Measurements from ENCODE around the gene IGSF11. TPM values are rescaled to one million over a fixed set of nuclear protein-coding genes. Genes with fewer than 3 reads are reported as not detected.

IGSF11 gene
- total and polyA plus RNA-seq, 10 donors: 0.05 to 1.1 (median 0.31) TPM; not detected in 4

DNA sequence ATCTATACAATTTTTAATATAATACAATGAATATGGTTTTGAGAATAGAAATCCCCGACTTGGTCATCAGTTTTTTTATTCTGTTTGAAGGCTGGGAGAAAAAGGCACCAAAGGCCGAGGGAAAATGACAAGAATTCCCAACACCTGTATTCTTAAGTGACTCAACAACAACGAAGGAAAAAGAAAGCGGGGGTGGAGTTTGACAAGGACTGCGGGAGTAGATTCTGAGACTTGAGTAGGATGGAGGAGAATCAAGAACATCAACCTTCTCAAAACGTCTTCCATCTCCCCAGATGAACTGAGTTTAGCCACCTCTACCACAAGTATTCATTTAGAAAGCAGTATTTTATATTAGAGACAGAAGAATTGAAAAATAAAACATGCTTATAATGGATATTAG, 107.2 kb downstream of the IGSF11 start:
- DNase-seq: no peak
- Histone ChIP-seq H3K9me3 (no peaks in the 10 kb centered on the region), H3K4me3 (no peak overlapping the region), H3K4me1 (no peaks in the 10 kb centered on the region), H3K27ac (no peak overlapping the region), H3K36me3 (no peaks in the 10 kb centered on the region), H3K27me3 (replicated peaks in 1 of 7) (no peaks in the 10 kb centered on the region)
- intact Hi-C loops (cut with DNase I; ENCODE audit: low total_unique reads): no loop called here
- WGBS, 5 donors: 77 to 89% (median 81%) methylated on average over 6 of the region's 6 CpGs
- no peak for TF ChIP-seq POLR2A (IDR thresholded peaks at IDR 0.05)
- TF ChIP-seq, protein P1, sequence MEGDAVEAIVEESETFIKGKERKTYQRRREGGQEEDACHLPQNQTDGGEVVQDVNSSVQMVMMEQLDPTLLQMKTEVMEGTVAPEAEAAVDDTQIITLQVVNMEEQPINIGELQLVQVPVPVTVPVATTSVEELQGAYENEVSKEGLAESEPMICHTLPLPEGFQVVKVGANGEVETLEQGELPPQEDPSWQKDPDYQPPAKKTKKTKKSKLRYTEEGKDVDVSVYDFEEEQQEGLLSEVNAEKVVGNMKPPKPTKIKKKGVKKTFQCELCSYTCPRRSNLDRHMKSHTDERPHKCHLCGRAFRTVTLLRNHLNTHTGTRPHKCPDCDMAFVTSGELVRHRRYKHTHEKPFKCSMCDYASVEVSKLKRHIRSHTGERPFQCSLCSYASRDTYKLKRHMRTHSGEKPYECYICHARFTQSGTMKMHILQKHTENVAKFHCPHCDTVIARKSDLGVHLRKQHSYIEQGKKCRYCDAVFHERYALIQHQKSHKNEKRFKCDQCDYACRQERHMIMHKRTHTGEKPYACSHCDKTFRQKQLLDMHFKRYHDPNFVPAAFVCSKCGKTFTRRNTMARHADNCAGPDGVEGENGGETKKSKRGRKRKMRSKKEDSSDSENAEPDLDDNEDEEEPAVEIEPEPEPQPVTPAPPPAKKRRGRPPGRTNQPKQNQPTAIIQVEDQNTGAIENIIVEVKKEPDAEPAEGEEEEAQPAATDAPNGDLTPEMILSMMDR (IDR thresholded peaks at IDR 0.05 in 8 of 11, conservative IDR thresholded peaks at IDR 0.05 in 3 of 11): no peak
- no peak for TF ChIP-seq POLR2AphosphoS5 (IDR thresholded peaks at IDR 0.05)

DNA sequence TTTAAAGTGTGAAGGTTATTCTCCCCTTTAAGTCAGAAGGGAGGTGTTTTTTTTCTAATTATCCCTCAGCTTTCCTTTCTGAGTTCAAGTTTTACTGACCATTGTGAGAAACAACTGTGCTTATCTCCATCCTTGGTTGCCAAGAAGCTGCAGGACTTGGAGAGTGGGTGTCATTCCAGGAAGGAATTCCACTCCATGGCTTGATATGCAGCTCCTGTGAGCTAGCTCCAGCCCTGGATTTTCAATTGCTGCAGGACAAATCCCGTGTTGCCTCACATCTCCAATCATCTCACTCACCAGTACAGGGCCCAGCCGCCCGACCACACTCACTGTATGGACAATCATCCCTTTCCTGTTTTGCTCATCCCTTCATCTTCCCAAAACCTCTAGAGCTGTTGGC, 122.5 kb downstream of the IGSF11 start:
- H3K27ac ChIP-seq: no peak overlapping the region
- TF ChIP-seq POLR2A (IDR thresholded peaks at IDR 0.05) (no peak), POLR2AphosphoS5 (IDR thresholded peaks at IDR 0.05) (no peak)
- TF ChIP-seq, protein P1 (IDR thresholded peaks at IDR 0.05 in 8 of 11, conservative IDR thresholded peaks at IDR 0.05 in 3 of 11): no peak
- H3K4me3 ChIP-seq: no peak overlapping the region
- intact Hi-C loops (cut with DNase I; ENCODE audit: low total_unique reads): no loop called here
- no peaks in the 10 kb centered on the region for H3K9me3 ChIP-seq
- H3K36me3 ChIP-seq: no peaks in the 10 kb centered on the region
- no peaks in the 10 kb centered on the region for H3K4me1 ChIP-seq
- no peaks in the 10 kb centered on the region for H3K27me3 ChIP-seq (replicated peaks in 1 of 7)
- 61 to 74% (median 63%) methylated on average over 3 of the region's 3 CpGs for WGBS, 5 donors
- no peak for DNase-seq

DNA sequence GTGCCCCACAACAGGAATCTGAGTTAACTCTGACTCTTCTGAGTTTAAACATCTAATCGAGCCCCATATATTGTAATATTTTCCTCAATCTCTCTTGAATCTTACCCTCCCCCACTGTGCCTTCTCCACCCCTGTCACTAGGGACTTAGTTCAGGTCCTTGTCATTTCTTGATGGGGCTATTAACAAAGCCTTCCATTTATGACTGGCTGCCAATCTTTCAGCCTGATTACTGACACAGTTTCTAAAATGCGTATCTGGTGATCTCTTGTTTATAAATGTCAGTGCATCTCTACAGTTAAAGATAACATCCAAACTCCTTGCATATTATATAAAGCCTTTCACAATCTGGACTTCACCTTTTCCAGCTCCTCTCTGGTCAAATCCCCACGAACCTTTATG, 124.3 kb downstream of the IGSF11 start:
- no peak for DNase-seq
- Histone ChIP-seq H3K9me3 (no peaks in the 10 kb centered on the region), H3K27ac (no peak overlapping the region), H3K36me3 (no peaks in the 10 kb centered on the region), H3K27me3 (replicated peaks in 1 of 7) (no peaks in the 10 kb centered on the region), H3K4me1 (no peaks in the 10 kb centered on the region), H3K4me3 (no peak overlapping the region)
- 67 to 77% (median 68%) methylated on average over 3 of the region's 3 CpGs for WGBS, 5 donors
- intact Hi-C loops (cut with DNase I; ENCODE audit: low total_unique reads): no loop called here
- TF ChIP-seq, protein P1 (IDR thresholded peaks at IDR 0.05 in 8 of 11, conservative IDR thresholded peaks at IDR 0.05 in 3 of 11): no peak
- TF ChIP-seq POLR2A (IDR thresholded peaks at IDR 0.05): no peak
- TF ChIP-seq POLR2AphosphoS5 (IDR thresholded peaks at IDR 0.05): no peak

DNA sequence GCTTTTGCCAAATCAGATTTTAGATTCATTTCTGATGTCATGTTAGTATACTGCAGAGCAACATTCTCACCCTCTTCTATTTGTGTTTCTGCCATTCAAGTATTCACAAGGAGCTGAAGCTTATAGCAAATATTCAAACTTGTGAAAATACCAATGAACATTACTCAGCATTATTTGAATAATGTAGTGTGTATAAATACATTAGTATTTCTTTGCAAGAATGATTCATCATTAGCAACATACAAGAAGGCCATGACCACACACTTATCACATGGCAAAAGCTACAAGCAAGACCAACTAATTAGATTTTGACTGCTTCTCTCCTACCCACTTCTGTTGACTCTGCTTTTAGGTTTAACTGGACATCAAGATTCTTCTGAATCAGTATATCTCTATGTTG, 124.9 kb downstream of the IGSF11 start:
- no peaks in the 10 kb centered on the region for H3K9me3 ChIP-seq
- H3K36me3 ChIP-seq: no peaks in the 10 kb centered on the region
- DNase-seq: no peak
- intact Hi-C loops (cut with DNase I; ENCODE audit: low total_unique reads): no loop called here
- TF ChIP-seq, protein P1 (IDR thresholded peaks at IDR 0.05 in 8 of 11, conservative IDR thresholded peaks at IDR 0.05 in 3 of 11): no peak
- TF ChIP-seq POLR2AphosphoS5 (IDR thresholded peaks at IDR 0.05): no peak
- TF ChIP-seq POLR2A (IDR thresholded peaks at IDR 0.05): no peak
- H3K4me3 ChIP-seq: no peak overlapping the region
- no peak overlapping the region for H3K27ac ChIP-seq
- no peaks in the 10 kb centered on the region for H3K27me3 ChIP-seq (replicated peaks in 1 of 7)
- H3K4me1 ChIP-seq: no peaks in the 10 kb centered on the region
